GM20000 (cell line): Measurements from ENCODE around the gene FANCM.

Experiments
- DNase-seq: peaks from one replicate; pipeline ENCODE4 v3.0.0; 2012; ENCODE audit warnings: low spot score
- TF ChIP-seq, protein P1 (sequence below): IDR thresholded peaks from 2 replicates; pipeline ENCODE4 v1.5.1; 2012; ENCODE audit warnings: mild to moderate bottlenecking, control low read depth; ENCODE audit errors: extremely low read depth, missing control alignments

Gene FANCM

DNA sequence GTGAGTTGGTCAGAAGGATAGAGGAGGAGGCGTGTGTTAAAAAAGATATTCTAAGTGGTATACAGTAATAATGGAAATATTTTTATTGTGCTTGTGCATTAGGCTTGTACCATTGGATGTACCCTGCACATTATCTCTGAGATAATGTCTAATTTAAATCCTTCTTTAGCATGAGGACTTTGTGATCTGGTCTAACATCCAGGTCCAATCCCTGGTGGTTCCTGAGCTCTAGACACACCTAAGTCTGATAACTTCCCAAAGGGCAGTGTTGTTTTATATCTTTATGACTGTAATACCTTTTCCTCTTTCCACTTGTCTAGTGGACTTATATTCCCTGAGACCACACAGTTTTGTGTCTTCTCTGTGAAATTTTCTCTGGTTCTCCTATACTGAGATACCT, 31.2 kb upstream of the FANCM start:
- DNase-seq = no peak
- TF ChIP-seq, protein P1, sequence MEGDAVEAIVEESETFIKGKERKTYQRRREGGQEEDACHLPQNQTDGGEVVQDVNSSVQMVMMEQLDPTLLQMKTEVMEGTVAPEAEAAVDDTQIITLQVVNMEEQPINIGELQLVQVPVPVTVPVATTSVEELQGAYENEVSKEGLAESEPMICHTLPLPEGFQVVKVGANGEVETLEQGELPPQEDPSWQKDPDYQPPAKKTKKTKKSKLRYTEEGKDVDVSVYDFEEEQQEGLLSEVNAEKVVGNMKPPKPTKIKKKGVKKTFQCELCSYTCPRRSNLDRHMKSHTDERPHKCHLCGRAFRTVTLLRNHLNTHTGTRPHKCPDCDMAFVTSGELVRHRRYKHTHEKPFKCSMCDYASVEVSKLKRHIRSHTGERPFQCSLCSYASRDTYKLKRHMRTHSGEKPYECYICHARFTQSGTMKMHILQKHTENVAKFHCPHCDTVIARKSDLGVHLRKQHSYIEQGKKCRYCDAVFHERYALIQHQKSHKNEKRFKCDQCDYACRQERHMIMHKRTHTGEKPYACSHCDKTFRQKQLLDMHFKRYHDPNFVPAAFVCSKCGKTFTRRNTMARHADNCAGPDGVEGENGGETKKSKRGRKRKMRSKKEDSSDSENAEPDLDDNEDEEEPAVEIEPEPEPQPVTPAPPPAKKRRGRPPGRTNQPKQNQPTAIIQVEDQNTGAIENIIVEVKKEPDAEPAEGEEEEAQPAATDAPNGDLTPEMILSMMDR = no peak

DNA sequence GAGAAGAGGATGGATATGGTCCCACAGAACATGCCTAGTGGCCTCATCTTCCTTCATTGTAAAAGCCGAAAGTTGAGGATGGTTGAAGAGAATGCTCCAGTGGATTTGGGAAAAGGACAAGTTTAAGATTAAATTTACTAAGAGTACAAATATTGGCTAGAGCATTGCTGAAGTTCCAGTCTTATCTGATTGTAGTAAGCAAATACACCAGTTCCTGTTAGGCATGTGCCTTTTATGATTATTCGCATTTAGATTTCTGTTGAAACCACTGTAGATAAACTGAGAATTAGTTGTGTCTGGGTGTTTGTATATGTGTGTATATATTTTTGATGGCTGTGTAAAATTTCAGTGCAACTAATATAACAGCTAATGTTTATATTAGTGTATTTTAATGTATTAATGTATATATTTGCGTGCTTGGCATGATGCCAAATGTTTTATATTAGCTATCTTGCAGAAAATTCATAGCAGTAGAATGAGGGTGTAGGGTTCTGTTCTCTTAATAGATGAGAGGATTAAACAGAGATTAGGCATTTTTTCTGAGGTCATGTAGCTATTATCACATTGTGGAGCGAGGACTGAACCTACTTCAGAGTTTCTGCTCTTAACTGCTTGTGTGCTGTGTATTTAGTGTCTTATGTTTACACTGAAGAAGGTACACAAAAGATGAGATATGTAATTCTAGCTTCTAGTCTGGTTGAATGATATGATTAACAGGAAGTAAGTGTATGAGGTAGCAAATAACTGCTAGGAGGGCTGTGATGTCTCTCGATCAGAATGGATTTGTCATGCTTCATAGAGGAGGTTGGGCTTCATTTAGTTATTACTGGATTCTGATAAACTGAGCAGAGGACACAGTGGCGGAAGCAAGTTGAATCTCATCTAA, 22.6 kb upstream of the FANCM start:
- no peak for DNase-seq
- TF ChIP-seq, protein P1 = no peak

DNA sequence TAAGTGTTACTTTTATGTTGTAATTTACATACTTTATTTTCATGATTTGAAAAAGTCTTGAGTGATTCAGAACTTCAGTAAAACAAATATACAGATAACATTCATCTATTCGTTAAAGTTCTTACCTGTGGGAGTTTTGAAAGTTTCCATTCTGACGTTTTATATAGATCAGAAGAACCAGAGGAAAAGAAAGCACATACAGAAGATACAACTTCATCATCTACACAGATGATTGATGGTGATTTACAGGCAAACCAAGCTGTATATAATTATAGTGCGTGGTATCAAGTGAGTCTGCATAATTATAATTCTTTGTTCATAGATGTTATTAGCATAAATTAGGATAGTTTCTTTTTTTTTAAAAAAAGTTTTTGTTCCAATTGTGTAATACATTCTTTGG, 21.4 kb upstream of the FANCM start:
- TF ChIP-seq, protein P1 = no peak

DNA sequence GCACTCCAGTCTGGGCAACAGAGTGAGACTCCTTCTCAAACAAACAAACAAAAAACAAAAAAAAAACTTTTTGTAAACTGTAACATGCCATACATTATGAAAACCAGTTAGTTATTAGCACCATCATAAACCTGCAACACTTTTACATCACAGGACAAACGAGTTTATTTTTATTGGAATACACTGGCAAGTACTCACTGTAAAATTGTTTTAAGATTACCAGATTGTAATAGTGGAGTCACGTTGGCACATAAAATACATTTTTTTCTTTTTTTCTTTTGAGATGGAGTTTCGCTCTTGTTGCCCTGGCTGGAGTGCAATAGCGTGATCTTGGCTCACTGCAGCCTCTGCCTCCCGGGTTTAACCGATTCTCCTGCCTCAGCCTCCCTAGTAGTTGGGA, 17.1 kb upstream of the FANCM start:
- DNase-seq = no peak
- TF ChIP-seq, protein P1 = no peak

More for the DNA sequence above, 21.4 kb upstream of the FANCM start:
- DNase-seq = no peak

DNA sequence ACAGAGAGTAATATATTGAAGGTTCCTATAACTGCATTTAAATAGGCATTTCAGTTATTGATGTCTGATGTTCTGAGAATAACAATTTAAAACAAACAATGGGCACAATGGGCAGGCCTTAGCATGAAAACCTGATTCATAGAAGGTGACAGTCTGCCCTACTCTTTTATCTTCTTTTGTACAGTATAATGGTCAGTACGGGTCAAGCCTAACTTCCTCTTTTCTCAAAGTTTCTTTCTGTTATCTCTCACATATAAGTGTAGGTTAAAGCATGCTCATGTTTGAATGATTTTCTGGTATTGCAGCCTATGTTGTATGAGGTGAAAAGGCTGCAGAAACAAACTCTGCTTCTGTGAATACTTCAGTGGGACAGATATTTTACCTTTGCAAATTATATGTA, 15.6 kb upstream of the FANCM start:
- TF ChIP-seq, protein P1 = no peak

DNA sequence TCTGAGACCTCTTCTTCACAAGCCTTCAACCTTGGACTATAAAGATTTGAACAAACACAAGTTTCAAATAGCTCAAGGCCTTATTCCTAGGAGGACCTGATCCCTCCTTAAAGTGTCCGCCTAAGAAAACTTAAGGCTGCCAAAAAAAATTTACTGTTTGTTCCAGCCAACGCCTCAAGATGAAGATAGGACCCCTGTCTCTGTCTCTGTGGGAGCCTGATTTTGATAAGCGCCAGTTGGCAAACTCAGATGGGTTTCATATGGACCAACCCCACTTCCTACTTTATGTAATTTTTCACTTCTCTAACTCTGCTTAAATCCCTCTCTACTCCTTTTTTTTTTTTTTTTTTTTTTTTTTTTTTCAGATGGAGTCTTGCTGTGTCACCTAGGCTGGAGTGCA, 12.5 kb upstream of the FANCM start:
- no peak for DNase-seq
- TF ChIP-seq, protein P1 = no peak

More for the DNA sequence above, 15.6 kb upstream of the FANCM start:
- DNase-seq = no peak

DNA sequence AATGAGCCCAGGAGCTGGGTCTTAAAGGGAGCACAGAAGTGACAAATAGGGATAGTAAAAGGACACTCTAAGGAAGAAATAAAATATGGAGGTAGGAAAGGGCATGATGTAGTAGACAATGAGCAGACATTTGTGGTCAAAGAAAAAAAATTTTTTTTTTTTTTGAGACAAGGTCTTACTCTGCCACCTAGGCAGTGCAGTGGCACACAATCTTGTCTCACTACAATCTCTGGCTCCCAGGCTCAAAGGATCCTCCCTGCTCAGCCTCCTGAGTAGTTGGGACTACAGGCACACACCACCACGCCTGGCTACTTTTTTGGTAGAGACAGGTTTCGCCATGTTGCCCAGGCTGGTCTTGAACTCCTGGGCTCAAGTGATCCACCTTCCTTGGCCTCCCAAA, 10.0 kb upstream of the FANCM start:
- TF ChIP-seq, protein P1 = no peak
- no peak for DNase-seq
